Thoracic aorta endothelial cell (primary cell): ENCODE data around the gene TMEM176B. TPM values are rescaled to one million over a fixed set of nuclear protein-coding genes. Genes with fewer than 3 reads are reported as not detected.

Source experiments
- total RNA-seq: library from RNA; depleted of rRNA; stranded (reverse); fragments of >200 nt; gene quantifications from 2 replicates; pipeline ENCODE4 v1.2.3, GENCODE V29; 2012

TMEM176B gene
- not detected in 2 replicates for total RNA-seq

DNA sequence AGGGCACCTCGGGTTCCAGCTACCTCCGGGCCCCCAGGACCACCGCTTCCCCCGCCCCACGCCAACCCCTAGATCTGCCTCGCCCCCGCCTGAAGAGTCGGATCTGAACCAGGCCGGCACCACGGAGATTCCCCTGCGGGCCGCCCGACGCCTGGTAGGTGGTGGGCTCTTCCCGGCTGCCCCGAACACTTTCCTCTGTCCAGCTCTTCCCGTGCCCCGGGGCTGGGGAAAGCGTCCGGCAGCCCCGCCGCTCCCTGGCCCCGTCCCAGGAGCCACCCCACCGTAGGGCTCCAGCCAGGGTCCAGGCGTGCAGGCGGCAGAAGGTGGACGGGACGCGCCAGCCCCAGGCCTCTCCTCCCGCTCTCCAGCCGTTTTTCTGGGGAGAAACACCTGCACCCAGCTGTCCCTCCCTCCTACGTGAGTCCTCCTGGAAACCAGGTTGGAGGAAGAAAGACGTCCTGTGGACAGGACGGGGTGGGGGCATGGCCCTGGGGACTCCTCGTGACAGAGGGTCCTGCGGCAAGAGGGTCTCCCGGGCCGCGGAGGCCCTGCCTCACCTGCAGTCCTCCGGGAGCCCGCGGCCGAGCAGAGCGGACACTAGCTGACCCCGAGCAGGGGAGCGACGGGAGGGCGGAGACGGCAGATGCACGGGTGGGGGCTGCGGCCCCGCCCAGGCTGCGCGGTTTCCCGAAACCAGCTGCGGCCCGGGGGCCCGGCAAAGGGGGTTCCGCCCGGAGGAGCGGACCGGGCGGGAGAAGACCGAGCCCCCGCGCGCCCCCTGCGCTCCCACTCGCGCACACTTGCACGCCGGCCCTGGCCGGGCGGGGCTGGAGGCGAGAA, at the start of gene TMEM176B:
Gene TMEM176B (minus strand): TSS at position 624 of the 840 bp plus-strand sequence. CDS start 3,795 bp downstream, outside the sequence.

DNA sequence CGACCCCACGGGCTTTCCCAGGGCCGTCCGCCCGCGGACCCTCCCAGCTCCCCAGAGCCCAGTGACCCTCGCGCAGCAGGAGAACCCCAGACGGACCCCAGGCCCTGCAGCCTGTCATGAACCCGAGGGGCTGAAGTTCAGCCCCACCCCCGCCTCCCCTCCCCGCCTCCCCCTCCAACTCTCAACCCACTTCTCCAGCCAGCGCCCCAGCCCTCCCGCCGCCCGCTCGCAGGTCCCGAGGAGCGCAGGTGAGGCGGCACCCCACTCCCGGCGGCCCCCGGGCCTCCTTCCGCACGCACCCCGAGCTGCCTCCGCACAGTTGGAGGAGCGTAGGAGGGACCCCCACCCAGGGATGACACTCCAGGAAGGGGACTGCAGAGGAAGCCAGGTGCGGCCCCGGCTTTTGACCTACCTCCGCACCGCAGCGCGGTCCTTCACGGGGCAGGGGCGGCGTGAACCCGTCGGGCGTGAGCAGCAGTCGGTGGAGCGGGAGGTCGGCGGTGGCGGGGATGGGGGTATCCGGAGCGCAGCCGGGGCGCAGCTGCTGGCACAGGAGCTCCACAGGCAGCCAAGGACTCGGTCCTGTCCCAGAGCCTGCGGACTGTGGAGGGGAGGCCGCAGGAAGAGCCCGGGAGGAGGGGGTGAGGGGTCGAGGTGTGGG, 547 bp upstream of the TMEM176B start, which contains the start of gene TMEM176A:
Gene TMEM176A (plus strand): TSS at position 189 of the 661 bp plus-strand sequence. CDS start 782 bp downstream, outside the sequence.

Other genes with a start within 250 kb of the TMEM176B start
- gene GIMAP4, start 233.0 kb downstream of the TMEM176B start, total RNA-seq = 117 and 242 TPM in 2 replicates
- 155 and 156 TPM in 2 replicates for gene GIMAP6, start 168.0 kb downstream of the TMEM176B start, total RNA-seq
- 39.8 and 44.8 TPM in 2 replicates for gene GIMAP2, start 114.7 kb downstream of the TMEM176B start, total RNA-seq
- gene GIMAP1, start 83.8 kb downstream of the TMEM176B start, total RNA-seq = 10.4 and 10.8 TPM in 2 replicates
- 1.2 and 8.9 TPM in 2 replicates for gene GIMAP5, start 62.9 kb downstream of the TMEM176B start, total RNA-seq
- gene TMEM176A, start 405 bp upstream of the TMEM176B start, total RNA-seq = not detected in 2 replicates
- not detected in 2 replicates for gene AOC1, start 52.2 kb upstream of the TMEM176B start, total RNA-seq
- gene KCNH2, start 178.0 kb upstream of the TMEM176B start, total RNA-seq = under 0.01 and 0.07 TPM in 2 replicates
- 86.2 and 96.3 TPM in 2 replicates for gene NOS3, start 190.7 kb upstream of the TMEM176B start, total RNA-seq
- gene ATG9B, start 224.1 kb upstream of the TMEM176B start, total RNA-seq = under 0.01 and 0.07 TPM in 2 replicates
- gene ABCB8, start 228.1 kb upstream of the TMEM176B start, total RNA-seq = 31.0 and 31.9 TPM in 2 replicates
- 0.07 TPM in 1 of 2 replicates, not detected in the other for gene ASIC3, start 248.2 kb upstream of the TMEM176B start, total RNA-seq